ENCODE measurements around the gene TRMT2A.

TRMT2A gene

GRCh38 chr22:20128902-20129746, 12.1 kb upstream of the TRMT2A start (continued):
- TF ChIP-seq ZNF449 (tag by site-specific recombination; IDR thresholded peaks at IDR 0.05) (no peak), ZNF433 (tag by site-specific recombination; IDR thresholded peaks at IDR 0.05; ENCODE audit: low read depth) (no peak), ZNF670 (tag by site-specific recombination; IDR thresholded peaks at IDR 0.05; ENCODE audit: low read depth) (no peak), KLF9 (tag by site-specific recombination; IDR thresholded peaks at IDR 0.05; ENCODE audit: low read depth) (no peak), PRDM10 (tag by site-specific recombination; IDR thresholded peaks at IDR 0.05) (no peak), PRDM1 (tag by site-specific recombination; IDR thresholded peaks at IDR 0.05) (peak; percentile 86), EGR2 (tag by site-specific recombination; IDR thresholded peaks at IDR 0.05; ENCODE audit: low read depth) (no peak), ZNF148 (tag by site-specific recombination; IDR thresholded peaks at IDR 0.05; ENCODE audit: borderline replicate concordance) (no peak), ZNF654 (tag by site-specific recombination; IDR thresholded peaks at IDR 0.05; ENCODE audit: low read depth) (peak; percentile 90), ZNF707 (tag by site-specific recombination; IDR thresholded peaks at IDR 0.05) (no peak), ZNF292 (tag by site-specific recombination; IDR thresholded peaks at IDR 0.05; ENCODE audit: borderline replicate concordance, low read depth) (no peak), SETDB1 (IDR thresholded peaks at IDR 0.05; ENCODE audit: insufficient read length, low read length) (no peak), ZNF26 (tag by site-specific recombination; IDR thresholded peaks at IDR 0.05) (no peak), ZNF341 (tag by site-specific recombination; IDR thresholded peaks at IDR 0.05; ENCODE audit: low read depth) (no peak), ZNF202 (tag by site-specific recombination; IDR thresholded peaks at IDR 0.05; ENCODE audit: borderline replicate concordance) (no peak), ZNF776 (tag by site-specific recombination; IDR thresholded peaks at IDR 0.05; ENCODE audit: borderline replicate concordance) (no peak), ZNF639 (tag by site-specific recombination; IDR thresholded peaks at IDR 0.05) (peak; percentile 43; the same call in 1 of the 2 replicates), ZBTB20 (tag by site-specific recombination; IDR thresholded peaks at IDR 0.05) (peak; percentile 59), ZNF791 (tag by site-specific recombination; IDR thresholded peaks at IDR 0.05) (no peak), ZNF239 (tag by site-specific recombination; IDR thresholded peaks at IDR 0.05) (no peak), ZNF223 (tag by site-specific recombination; IDR thresholded peaks at IDR 0.05) (no peak), PRDM6 (tag by site-specific recombination; IDR thresholded peaks at IDR 0.05) (no peak), ZBTB1 (tag by site-specific recombination; IDR thresholded peaks at IDR 0.05) (no peak), ZNF354C (tag by site-specific recombination; IDR thresholded peaks at IDR 0.05; ENCODE audit: borderline replicate concordance, low read depth) (no peak), ZSCAN4 (tag by site-specific recombination; IDR thresholded peaks at IDR 0.05) (no peak)

Measured in HEK293 (cell line).